Measurements from ENCODE around the gene OLAH. TPM values are rescaled to one million over a fixed set of nuclear protein-coding genes. Genes with fewer than 3 reads are reported as not detected.

Gene OLAH
- total RNA-seq, 3 donors from 2014 or later: 0.16 TPM; not detected in 2

- Histone ChIP-seq H3K9me3 (no peaks in the 10 kb centered on the region), H3K36me3 (ENCODE audit: low read depth) (no peaks in the 10 kb centered on the region), H3K4me1 (ENCODE audit: low read depth) (peaks cover 8% of the 10 kb centered on the region), H3K4me3 (no peak overlapping the region)
- DNase-seq (no peak), ATAC-seq (no peak)
- TF ChIP-seq CTCF (IDR thresholded peaks at IDR 0.05): no peak
- intact Hi-C loops (cut with DNase I, micrococcal nuclease): no loop called here
Measured at GRCh38 chr10:15112657-15113056, 68.9 kb downstream of the OLAH start.

- TF ChIP-seq CTCF (IDR thresholded peaks at IDR 0.05): no peak
- intact Hi-C loops (cut with DNase I, micrococcal nuclease): no loop called here
- DNase-seq: no peak
- no peaks in the 10 kb centered on the region for H3K4me1 ChIP-seq (ENCODE audit: low read depth)
- no peak for ATAC-seq
- H3K4me3 ChIP-seq: no peak overlapping the region
- H3K9me3 ChIP-seq: no peaks in the 10 kb centered on the region
- H3K36me3 ChIP-seq (ENCODE audit: low read depth): no peaks in the 10 kb centered on the region
Measured at GRCh38 chr10:15113766-15114165, 70.0 kb downstream of the OLAH start.

- no peaks in the 10 kb centered on the region for H3K36me3 ChIP-seq (ENCODE audit: low read depth)
- H3K4me3 ChIP-seq: no peak overlapping the region
- H3K4me1 ChIP-seq (ENCODE audit: low read depth): no peaks in the 10 kb centered on the region
- intact Hi-C loops (cut with DNase I, micrococcal nuclease): no loop called here
- H3K9me3 ChIP-seq: no peaks in the 10 kb centered on the region
- TF ChIP-seq CTCF (IDR thresholded peaks at IDR 0.05): no peak
- no peak for DNase-seq
- ATAC-seq: no peak
Measured at GRCh38 chr10:15116225-15116624, 72.5 kb downstream of the OLAH start.

GRCh38 chr10:15118615-15119014, 74.9 kb downstream of the OLAH start:
- TF ChIP-seq CTCF (IDR thresholded peaks at IDR 0.05): no peak
- H3K4me3 ChIP-seq: no peak overlapping the region
- ATAC-seq: no peak

GRCh38 chr10:15120523-15120922, 76.8 kb downstream of the OLAH start:
- DNase-seq: no peak
- Histone ChIP-seq H3K4me1 (ENCODE audit: low read depth) (no peaks in the 10 kb centered on the region), H3K9me3 (no peaks in the 10 kb centered on the region), H3K36me3 (ENCODE audit: low read depth) (no peaks in the 10 kb centered on the region), H3K4me3 (no peak overlapping the region)
- intact Hi-C loops (cut with DNase I, micrococcal nuclease): no loop called here
- TF ChIP-seq CTCF (IDR thresholded peaks at IDR 0.05): no peak
- no peak for ATAC-seq

More at GRCh38 chr10:15118615-15119014, 74.9 kb downstream of the OLAH start:
- H3K9me3 ChIP-seq: no peaks in the 10 kb centered on the region
- no peaks in the 10 kb centered on the region for H3K36me3 ChIP-seq (ENCODE audit: low read depth)
- no peaks in the 10 kb centered on the region for H3K4me1 ChIP-seq (ENCODE audit: low read depth)
- intact Hi-C loops (cut with DNase I, micrococcal nuclease): no loop called here
- DNase-seq: no peak

- ATAC-seq (no peak), DNase-seq (no peak)
- H3K36me3 ChIP-seq (ENCODE audit: low read depth): no peaks in the 10 kb centered on the region
- no peak overlapping the region for H3K4me3 ChIP-seq
- no peaks in the 10 kb centered on the region for H3K4me1 ChIP-seq (ENCODE audit: low read depth)
- H3K9me3 ChIP-seq: no peaks in the 10 kb centered on the region
- intact Hi-C loops (cut with DNase I, micrococcal nuclease): no loop called here
- TF ChIP-seq CTCF (IDR thresholded peaks at IDR 0.05): no peak
Measured at GRCh38 chr10:15121707-15122106, 78.0 kb downstream of the OLAH start.
